Adrenal gland (tissue), 12 donors: Measurements from ENCODE around the gene IL32. TPM values are rescaled to one million over a fixed set of nuclear protein-coding genes. Genes with fewer than 3 reads are reported as not detected.

ENCODE experiments used
- DNase-seq, 7 donors: peaks; one replicate each; pipeline ENCODE4 v3.0.0-alpha.2; 2019 to 2020
- H3K27ac ChIP-seq, 5 donors: fragments of 200-600 bp; sonication (generic) in 4 of 5; 1 replicate in 3 of 5; 2 replicates in 2 of 5; pipeline versions ENCODE4 v1.5.1 to v1.8.0; 2016 to 2020; ENCODE audit warnings: mild to moderate bottlenecking in 1 of 5
- H3K27me3 ChIP-seq: fragments of 200-600 bp; 2 replicates; pipeline ENCODE4 v1.8.0; 2021
- H3K36me3 ChIP-seq, 2 donors: fragments of 200-600 bp; replicated peaks in 1 of 2; 1 replicate in 1 of 2; 2 replicates in 1 of 2; pipeline versions ENCODE4 v1.5.1 to v1.8.0; 2018 to 2022
- H3K4me1 ChIP-seq, 2 donors: fragments of 200-600 bp; replicated peaks in 1 of 2; 1 replicate in 1 of 2; 2 replicates in 1 of 2; pipeline versions ENCODE4 v1.5.1 to v1.8.0; 2018 to 2021
- H3K4me3 ChIP-seq, 4 donors: fragments of 200-600 bp; sonication (generic) in 3 of 4; one replicate each; pipeline ENCODE4 v1.5.1; 2016 to 2018
- H3K9me3 ChIP-seq, 3 donors: fragments of 200-600 bp; sonication (generic) in 1 of 3; replicated peaks in 1 of 3; 1 replicate in 2 of 3; 2 replicates in 1 of 3; pipeline versions ENCODE4 v1.5.1 to v1.8.0; 2016 to 2021
- POLR2A ChIP-seq, 2 donors: fragments of 450-650 bp; IDR thresholded peaks; one replicate each; pipeline ENCODE4 v1.6.1; 2017; ENCODE audit warnings: antibody characterized with exemption in 2 of 2, mild to moderate bottlenecking in 2 of 2, moderate library complexity in 1 of 2
- WGBS, 4 donors: extraction: QIAGEN DNeasy Blood & Tissue Kit in 2 of 4; methylation state at CpG; one replicate each; pipeline versions ENCODE4 v1.1.5 to v1.1.7; 2013 to 2017; 5-methylcytosine and 5-hydroxymethylcytosine counted together
- intact Hi-C, 2 donors: fragments of 100-400 bp; cut with DNase I; formaldehyde crosslinking; loops; one replicate each; pipeline versions ENCODE4 v1.14.1 to v1.15.0; 2022 to 2023
- polyA plus RNA-seq, 3 donors: library from polyadenylated mRNA; stranded (reverse); fragments of 200-250 nt in 2 of 3; fragments of 350-450 nt in 1 of 3; fragmentation: Illumina TruSeq in 1 of 3; extraction: RNeasy Lipid Tissue Mini Kit (QIAGEN cat#74804) in 1 of 3; gene quantifications; one replicate each; pipeline ENCODE4 v1.2.3, GENCODE V29; 2013 to 2014
- total RNA-seq, 9 donors: library from RNA; depleted of rRNA in 4 of 9; stranded (reverse); fragments of >200 nt in 4 of 9; fragments of 120-200 nt in 1 of 9; fragmentation: NEBNext Ultra II Directional in 1 of 9; extraction: Animal tissue kit (Norgen Biotek cat#: 25700) in 1 of 9; gene quantifications; one replicate each; pipeline versions ENCODE4 v1.1.0 to v1.2.4, GENCODE V29; 2013 to 2023
- TF ChIP-seq, protein P1 (sequence below), 6 experiments: fragments of 450-650 bp in 4 of 6; fragments of 200-600 bp in 2 of 6; sonication (generic) in 1 of 6; IDR thresholded peaks; 1 replicate in 5 of 6; 2 replicates in 1 of 6; pipeline versions ENCODE4 v1.5.1 to v1.8.0; 2016 to 2021; ENCODE audit warnings: antibody characterized with exemption in 6 of 6, mild to moderate bottlenecking in 2 of 6, moderate library complexity in 1 of 6
- donor health status: healthy with polysubstance abuse.
- donor health status: Bipolar disorder and iron deficiency.
- donor health status: DM: yes; HTN: yes; CAD: no.
- donor health status: DM: no; HTN: no; CAD: no.
- donor health status: DM: no; HTN: no; CAD: no.
- donor health status: DM: yes; HTN: yes; CAD: no.

IL32 gene
- total and polyA plus RNA-seq, 12 donors = 3.9 to 127 (median 23.1) TPM

- TF ChIP-seq, protein P1, sequence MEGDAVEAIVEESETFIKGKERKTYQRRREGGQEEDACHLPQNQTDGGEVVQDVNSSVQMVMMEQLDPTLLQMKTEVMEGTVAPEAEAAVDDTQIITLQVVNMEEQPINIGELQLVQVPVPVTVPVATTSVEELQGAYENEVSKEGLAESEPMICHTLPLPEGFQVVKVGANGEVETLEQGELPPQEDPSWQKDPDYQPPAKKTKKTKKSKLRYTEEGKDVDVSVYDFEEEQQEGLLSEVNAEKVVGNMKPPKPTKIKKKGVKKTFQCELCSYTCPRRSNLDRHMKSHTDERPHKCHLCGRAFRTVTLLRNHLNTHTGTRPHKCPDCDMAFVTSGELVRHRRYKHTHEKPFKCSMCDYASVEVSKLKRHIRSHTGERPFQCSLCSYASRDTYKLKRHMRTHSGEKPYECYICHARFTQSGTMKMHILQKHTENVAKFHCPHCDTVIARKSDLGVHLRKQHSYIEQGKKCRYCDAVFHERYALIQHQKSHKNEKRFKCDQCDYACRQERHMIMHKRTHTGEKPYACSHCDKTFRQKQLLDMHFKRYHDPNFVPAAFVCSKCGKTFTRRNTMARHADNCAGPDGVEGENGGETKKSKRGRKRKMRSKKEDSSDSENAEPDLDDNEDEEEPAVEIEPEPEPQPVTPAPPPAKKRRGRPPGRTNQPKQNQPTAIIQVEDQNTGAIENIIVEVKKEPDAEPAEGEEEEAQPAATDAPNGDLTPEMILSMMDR (IDR thresholded peaks at IDR 0.05) = no peak
- no peak for TF ChIP-seq POLR2A (IDR thresholded peaks at IDR 0.05)
- peaks cover 53% of the 10 kb centered on the region for H3K27me3 ChIP-seq
- H3K4me3 ChIP-seq = no peak overlapping the region
- no peaks in the 10 kb centered on the region for H3K9me3 ChIP-seq
- peak in 1 of 7 donors; percentile 15 for DNase-seq
- H3K27ac ChIP-seq = no peak overlapping the region
- H3K4me1 ChIP-seq = no peaks in the 10 kb centered on the region
- WGBS, 4 donors = 0 to 14% (median 3%) methylated on average over 2 to 40 of the region's 40 CpGs
- no peaks in the 10 kb centered on the region for H3K36me3 ChIP-seq
- intact Hi-C loops = no loop called here
Measured at GRCh38 chr16:3035972-3036725, 29.3 kb upstream of the IL32 start.

DNA sequence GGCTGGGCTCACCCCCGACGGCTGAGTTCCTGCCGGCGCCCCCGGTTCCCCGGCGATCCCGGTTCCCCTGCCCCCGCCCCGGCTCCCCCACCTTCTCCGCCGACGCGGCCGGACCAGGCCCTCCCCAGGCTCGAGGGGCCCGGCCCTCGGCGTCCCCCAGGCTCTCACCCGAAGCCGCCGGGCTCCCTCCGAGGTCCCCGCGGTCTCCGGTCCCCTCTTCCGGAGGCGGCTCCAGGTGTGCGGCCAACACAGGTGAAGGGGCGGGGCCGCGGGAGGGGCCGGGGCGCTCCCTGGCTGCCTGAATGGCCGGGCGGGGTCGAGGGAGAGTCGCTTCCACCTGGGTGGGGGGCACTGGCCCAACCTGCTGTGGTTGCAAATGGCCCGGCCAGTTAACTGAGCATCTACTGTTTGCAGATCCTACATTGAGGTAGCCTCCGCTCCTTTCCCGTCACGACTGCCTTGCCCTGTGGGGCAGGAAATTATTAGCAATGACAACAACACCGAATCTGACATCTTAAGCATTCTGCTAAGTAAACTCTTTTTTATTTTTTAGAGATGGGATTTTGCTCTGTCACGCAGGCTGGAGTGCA, 28.6 kb upstream of the IL32 start, which contains the start of gene BICDL2:
BICDL2 (minus strand) TSS at position 219 of the 590 bp plus-strand sequence. CDS start 1,448 bp downstream, outside the sequence.
- Histone ChIP-seq H3K4me1 (no peaks in the 10 kb centered on the region), H3K9me3 (no peaks in the 10 kb centered on the region), H3K27ac (no peak within 1 kb of the TSS), H3K4me3 (no peak within 1 kb of the TSS), H3K36me3 (no peaks in the 10 kb centered on the region), H3K27me3 (peaks cover 54% of the 10 kb centered on the region)
- intact Hi-C loops = no loop called here
- 7 to 56% (median 20%) methylated on average over 6 to 43 of the region's 44 CpGs for WGBS, 4 donors
- DNase-seq = no peak
- TF ChIP-seq, protein P1 (IDR thresholded peaks at IDR 0.05) = no peak
- TF ChIP-seq POLR2A (IDR thresholded peaks at IDR 0.05) = no peak

- H3K4me3 ChIP-seq = no peak overlapping the region
- no peaks in the 10 kb centered on the region for H3K36me3 ChIP-seq
- intact Hi-C loops = no loop called here
- H3K4me1 ChIP-seq = no peaks in the 10 kb centered on the region
- H3K27ac ChIP-seq = no peak overlapping the region
- DNase-seq = no peak
- no peak for TF ChIP-seq POLR2A (IDR thresholded peaks at IDR 0.05)
- TF ChIP-seq, protein P1 (IDR thresholded peaks at IDR 0.05) = no peak
- WGBS, 4 donors = 25 to 40% (median 35%) methylated on average over 4 to 11 of the region's 11 CpGs
- H3K9me3 ChIP-seq = no peaks in the 10 kb centered on the region
- peaks cover 68% of the 10 kb centered on the region for H3K27me3 ChIP-seq
Measured at GRCh38 chr16:3038256-3038655, 27.2 kb upstream of the IL32 start.

DNA sequence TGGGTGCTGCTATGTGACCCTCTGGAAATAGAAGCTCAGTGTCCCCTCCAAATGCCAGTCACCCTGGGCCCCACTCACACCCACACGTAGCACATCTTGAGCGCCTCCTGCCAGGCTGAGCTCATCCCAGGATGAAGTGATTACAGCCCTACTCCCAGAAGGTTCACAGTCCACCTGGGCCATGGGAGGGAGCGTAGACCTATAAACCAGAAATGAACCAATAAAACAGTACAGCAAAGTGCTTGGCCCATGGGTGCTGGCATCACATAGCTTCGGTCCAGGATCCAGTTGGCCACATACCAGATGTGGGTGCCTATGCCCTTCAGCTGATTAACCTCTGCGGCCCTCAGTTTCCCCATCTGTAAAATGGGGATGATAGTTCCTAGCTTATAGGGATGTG, 26.5 kb upstream of the IL32 start:
- Histone ChIP-seq H3K4me1 (no peaks in the 10 kb centered on the region), H3K36me3 (no peaks in the 10 kb centered on the region), H3K27me3 (peaks cover 69% of the 10 kb centered on the region), H3K4me3 (no peak overlapping the region), H3K9me3 (no peaks in the 10 kb centered on the region), H3K27ac (no peak overlapping the region)
- WGBS, 4 donors = 68 to 85% (median 80%) methylated on average over 5 of the region's 5 CpGs
- DNase-seq = no peak
- TF ChIP-seq, protein P1 (IDR thresholded peaks at IDR 0.05) = no peak
- no peak for TF ChIP-seq POLR2A (IDR thresholded peaks at IDR 0.05)
- intact Hi-C loops = no loop called here
